T1000 (cell line): ENCODE measurements around the gene EHD4.
A peak's percentile ranks its signal among the peaks of the same experiment; 100 is the strongest.

Source experiments
- DNase-seq: peaks from one replicate; lab custom pipeline; 2025; ENCODE audit warnings: mixed read lengths; lab: John Stamatoyannopoulos, UW

Gene EHD4

GRCh38 chr15:41919954-41920538, 52.3 kb downstream of the EHD4 start:
- no peak for DNase-seq

GRCh38 chr15:41919201-41919820, 53.0 kb downstream of the EHD4 start:
- DNase-seq = no peak

GRCh38 chr15:41918506-41919126, 53.7 kb downstream of the EHD4 start:
- DNase-seq = no peak

- no peak for DNase-seq
Measured at GRCh38 chr15:41917767-41918430, 54.5 kb downstream of the EHD4 start.

GRCh38 chr15:41915255-41915994, 56.9 kb downstream of the EHD4 start:
- no peak for DNase-seq

DNA sequence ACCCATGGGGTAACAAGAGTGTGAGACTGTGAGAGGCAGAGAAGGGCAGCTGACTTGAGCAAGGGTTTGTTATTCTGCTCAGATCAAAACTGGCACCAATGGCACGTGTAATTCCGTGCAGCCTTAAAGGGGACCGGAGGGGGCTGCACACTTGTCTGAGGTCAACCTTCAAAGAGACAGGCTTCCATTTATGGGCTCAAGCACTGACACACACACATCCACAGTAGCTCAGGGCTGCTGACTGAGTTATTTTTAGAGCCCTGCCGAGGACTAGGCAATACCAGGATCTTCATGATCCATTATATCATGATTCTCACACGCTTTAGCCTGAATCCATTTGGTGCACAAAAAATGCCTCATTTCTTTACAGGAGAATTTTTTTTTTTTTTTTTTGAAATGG, 57.9 kb downstream of the EHD4 start:
- no peak for DNase-seq

GRCh38 chr15:41913256-41913655, 59.1 kb downstream of the EHD4 start:
- no peak for DNase-seq

GRCh38 chr15:41911691-41912345, 60.5 kb downstream of the EHD4 start:
- DNase-seq = no peak

GRCh38 chr15:41908736-41909461, 63.5 kb downstream of the EHD4 start:
- DNase-seq = no peak

- no peak for DNase-seq
Measured at GRCh38 chr15:41907141-41907540, 65.2 kb downstream of the EHD4 start.

GRCh38 chr15:41906608-41907007, 65.7 kb downstream of the EHD4 start:
- DNase-seq = no peak

GRCh38 chr15:41905036-41905793, 67.1 kb downstream of the EHD4 start:
- DNase-seq = no peak

- peak; percentile 28 for DNase-seq
Measured at GRCh38 chr15:41904541-41905005, 67.8 kb downstream of the EHD4 start.

GRCh38 chr15:41903782-41904181, 68.6 kb downstream of the EHD4 start:
- no peak for DNase-seq

GRCh38 chr15:41901431-41901830, 70.9 kb downstream of the EHD4 start:
- no peak for DNase-seq

DNA sequence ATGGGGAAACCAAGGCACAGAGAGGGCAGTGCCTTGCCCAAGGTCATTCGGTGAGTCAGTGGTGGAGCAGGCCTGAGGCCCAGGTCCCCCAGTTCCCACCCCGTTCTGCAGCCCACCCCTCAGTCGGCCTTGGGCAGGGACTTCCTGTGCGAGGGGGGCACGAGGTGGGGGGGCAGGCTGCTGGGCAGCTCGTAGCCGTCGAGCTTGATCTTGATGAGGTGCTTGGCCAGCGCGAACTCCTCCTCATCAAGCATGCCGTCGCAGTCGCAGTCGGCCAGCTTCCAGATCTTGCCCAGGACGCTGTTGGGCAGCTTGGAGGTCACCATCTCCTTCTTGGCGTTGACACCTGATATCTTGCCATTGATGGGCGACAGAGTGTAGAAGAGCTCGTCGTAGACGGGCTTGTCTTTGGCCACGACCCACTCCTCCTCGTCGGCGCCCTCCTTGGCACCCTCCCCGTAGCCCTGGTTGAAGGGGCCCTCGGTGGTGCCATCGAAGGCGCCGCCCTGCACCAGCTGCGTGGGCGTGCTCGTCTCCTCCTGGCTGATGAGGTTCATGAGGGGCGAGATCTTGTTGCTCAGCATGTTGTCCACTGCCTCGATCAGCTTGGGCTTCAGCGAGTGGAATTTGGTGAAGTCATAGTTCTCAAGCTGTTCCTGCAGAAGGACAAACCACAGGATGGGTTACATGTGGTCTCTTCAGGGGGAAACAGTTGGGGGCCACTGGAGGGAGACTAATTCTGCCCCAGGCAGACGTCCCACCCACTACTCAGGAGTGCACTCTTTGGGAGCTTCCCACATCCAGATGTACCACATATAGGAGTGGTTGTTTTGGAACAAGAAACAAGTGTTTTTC, 71.6 kb downstream of the EHD4 start:
- DNase-seq = no peak

DNA sequence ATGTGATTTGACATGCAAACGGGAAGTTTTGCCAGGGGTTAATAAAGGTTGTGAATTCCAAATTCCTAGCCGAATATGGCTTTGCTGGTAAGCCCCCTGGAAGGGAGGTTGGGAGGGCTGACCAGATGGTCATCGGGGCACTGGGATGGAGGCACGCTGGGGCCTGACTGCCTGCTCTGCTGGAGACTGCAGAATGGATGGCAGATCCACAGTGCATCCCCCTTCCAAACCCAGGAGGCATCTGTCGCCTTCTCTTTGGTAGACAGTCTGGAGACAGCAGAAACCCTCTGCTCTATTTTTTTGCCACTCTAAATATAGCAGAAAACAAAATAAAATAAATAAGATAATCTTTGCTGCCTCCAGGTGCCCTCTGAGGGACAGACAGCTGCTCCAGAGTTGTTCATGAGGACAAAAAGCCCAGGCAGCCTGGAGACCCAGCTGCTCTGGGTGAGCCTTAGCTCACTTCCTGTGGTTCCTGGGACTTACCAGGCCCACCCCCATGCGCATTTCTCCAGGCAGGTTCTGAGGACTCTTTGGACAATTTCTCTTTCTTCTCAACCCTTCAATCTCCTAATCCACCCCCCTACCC, 72.4 kb downstream of the EHD4 start:
- no peak for DNase-seq

DNA sequence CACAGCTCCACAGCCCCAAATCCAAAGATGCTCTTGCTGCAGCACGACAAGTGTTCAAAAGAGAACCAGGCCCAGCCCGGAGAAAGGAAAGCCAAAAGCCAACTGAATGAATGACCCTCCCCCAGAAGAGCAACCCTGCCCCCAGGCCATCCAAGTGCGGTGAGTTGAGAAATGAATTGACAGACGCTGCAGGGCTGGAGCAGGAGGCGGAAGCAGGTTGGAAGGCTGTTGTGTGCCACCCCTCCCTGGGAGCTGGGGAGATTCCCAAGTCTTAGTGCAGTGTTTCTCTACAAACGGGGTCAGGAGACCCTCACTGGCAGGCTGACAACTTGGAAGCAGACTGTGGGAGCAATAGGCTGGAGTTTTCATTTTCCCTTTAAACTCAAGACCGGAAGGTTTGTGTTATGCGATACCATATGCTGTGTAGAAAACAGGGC, 75.0 kb downstream of the EHD4 start:
- DNase-seq = no peak

GRCh38 chr15:41896566-41896965, 75.8 kb downstream of the EHD4 start:
- no peak for DNase-seq
